Omental fat pad (tissue), 4 donors: ENCODE data around the gene HAS3. TPM values are rescaled to one million over a fixed set of nuclear protein-coding genes. Genes with fewer than 3 reads are reported as not detected.

Experiments
- ATAC-seq: fragments of 150-250 bp; one replicate; pipeline ENCODE4 v1.9.1; 2016; ENCODE audit warnings: mild to moderate bottlenecking, moderate library complexity; ENCODE audit not compliant: low FRiP score
- DNase-seq: peaks from one replicate; pipeline ENCODE4 v3.0.0-alpha.2; 2019; ENCODE audit warnings: low spot score
- CTCF ChIP-seq, 3 donors: fragments of 450-650 bp; IDR thresholded peaks; one replicate each; pipeline ENCODE4 v1.5.1; 2016 to 2017; ENCODE audit warnings: antibody characterized with exemption in 3 of 3, mild to moderate bottlenecking in 3 of 3, moderate library complexity in 2 of 3
- total RNA-seq, 4 donors: library from RNA; depleted of rRNA; stranded (reverse); fragments of >200 nt; gene quantifications; one replicate each; pipeline ENCODE4 v1.1.0, GENCODE V29; 2016

HAS3 gene
- total RNA-seq, 4 donors from 2014 or later, result 0.36 to 2.2 (median 1.2) TPM

GRCh38 chr16:69089091-69089910, 16.2 kb upstream of the HAS3 start:
- peak; percentile 39 for ATAC-seq
- TF ChIP-seq CTCF (IDR thresholded peaks at IDR 0.05), result no peak
- DNase-seq, result no peak

- ATAC-seq (no peak), DNase-seq (no peak)
- no peak for TF ChIP-seq CTCF (IDR thresholded peaks at IDR 0.05)
These were observed 11.5 kb upstream of the HAS3 start for GRCh38 chr16:69093974-69094373.

GRCh38 chr16:69094501-69094900, 11.0 kb upstream of the HAS3 start:
- no peak for ATAC-seq
- DNase-seq, result no peak
- no peak for TF ChIP-seq CTCF (IDR thresholded peaks at IDR 0.05)

- TF ChIP-seq CTCF (IDR thresholded peaks at IDR 0.05), result no peak
- ATAC-seq (no peak), DNase-seq (no peak)
These were observed 10.3 kb upstream of the HAS3 start for GRCh38 chr16:69095193-69095592.

- no peak for TF ChIP-seq CTCF (IDR thresholded peaks at IDR 0.05)
- DNase-seq (no peak), ATAC-seq (no peak)
These were observed 5.3 kb upstream of the HAS3 start for GRCh38 chr16:69100071-69100691.

- ATAC-seq (peak; percentile 37), DNase-seq (no peak)
- TF ChIP-seq CTCF (IDR thresholded peaks at IDR 0.05), result no peak
These were observed 1.2 kb downstream of the HAS3 start for GRCh38 chr16:69106491-69107315.
